HG03565 (cell line): ENCODE results near the gene TFB1M.
"Not testable (repeated sequence)": the region's sequence is repeated elsewhere in the genome, so short reads cannot be mapped to it uniquely, and the experiment has no call there.

ENCODE experiments used
- ATAC-seq: cut with Tn5 transposase; IDR thresholded peaks from one replicate; pipeline ENCODE4 v1.9.1; 2021; ENCODE audit warnings: mild to moderate bottlenecking, moderate library complexity; ENCODE audit not compliant: unreplicated experiment

TFB1M gene

GRCh38 chr6:155330133-155330734 lies 15.9 kb upstream of the TFB1M start:
- no peak for ATAC-seq

- no peak for ATAC-seq
Observed at GRCh38 chr6:155329460-155330132, 15.3 kb upstream of the TFB1M start.

DNA sequence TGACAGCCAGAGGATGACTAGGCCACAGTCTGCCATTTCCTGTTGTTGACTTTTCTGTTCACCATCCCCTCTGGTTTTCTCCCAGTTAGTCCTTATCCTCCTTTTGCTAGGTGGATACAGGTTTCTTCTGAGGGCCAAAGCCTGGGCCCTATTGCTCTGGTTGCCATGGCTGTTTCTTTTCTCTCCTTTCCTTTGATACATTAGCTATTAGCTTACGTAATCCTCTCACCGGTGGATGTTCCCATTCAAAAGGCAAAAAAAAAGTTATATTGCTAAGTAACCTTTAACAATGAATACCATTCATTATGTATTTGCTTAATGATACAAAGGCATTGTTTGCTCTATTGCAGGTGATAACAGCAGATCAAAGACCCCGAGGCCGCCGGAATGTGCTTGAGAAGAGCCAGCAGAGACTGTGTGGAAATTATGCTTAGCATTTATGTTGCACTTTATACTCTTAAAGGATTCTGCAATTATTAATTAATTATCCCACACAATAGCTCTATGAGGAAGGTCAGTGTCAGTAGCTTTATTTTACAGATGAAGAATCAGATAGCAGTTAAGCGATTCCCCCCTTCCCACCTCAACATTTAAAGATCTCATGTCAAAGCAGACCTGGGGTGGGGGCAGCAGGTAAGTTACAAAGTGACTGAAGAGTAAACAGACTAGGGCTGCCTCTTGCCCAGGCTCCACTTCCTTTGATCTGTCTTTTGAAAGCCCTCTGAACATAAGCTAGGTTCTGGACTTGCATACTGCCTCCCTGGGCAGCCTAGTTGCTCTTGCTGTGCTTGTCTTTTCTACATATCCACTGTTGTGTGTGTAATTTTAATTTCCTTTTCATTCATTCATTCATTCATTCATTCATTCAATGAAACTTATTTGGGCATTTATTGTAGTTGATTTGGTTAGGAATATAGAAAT lies 14.5 kb upstream of the TFB1M start:
- ATAC-seq: no peak

DNA sequence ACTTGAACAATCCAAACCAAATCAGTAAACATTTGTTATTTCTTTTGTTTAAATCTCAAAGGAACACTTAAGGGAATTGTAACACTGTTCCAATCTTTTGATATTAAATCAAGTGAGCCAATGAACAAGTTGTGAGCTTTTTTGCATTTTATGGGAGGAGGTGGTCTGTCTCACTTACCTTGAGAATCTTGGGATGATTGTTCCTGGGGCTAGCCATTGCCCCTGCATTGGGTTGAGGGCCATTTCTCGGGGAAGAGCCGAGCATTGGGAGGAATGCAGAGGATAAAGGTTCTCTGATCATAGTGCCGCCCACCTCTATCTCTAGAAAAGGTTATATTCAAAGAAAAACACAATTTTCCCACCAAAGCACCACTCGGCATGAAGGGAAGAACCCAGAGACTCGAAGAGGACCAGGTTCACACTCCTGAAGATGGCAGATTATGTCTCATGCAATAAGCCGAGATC lies 13.8 kb upstream of the TFB1M start:
- ATAC-seq: no peak

DNA sequence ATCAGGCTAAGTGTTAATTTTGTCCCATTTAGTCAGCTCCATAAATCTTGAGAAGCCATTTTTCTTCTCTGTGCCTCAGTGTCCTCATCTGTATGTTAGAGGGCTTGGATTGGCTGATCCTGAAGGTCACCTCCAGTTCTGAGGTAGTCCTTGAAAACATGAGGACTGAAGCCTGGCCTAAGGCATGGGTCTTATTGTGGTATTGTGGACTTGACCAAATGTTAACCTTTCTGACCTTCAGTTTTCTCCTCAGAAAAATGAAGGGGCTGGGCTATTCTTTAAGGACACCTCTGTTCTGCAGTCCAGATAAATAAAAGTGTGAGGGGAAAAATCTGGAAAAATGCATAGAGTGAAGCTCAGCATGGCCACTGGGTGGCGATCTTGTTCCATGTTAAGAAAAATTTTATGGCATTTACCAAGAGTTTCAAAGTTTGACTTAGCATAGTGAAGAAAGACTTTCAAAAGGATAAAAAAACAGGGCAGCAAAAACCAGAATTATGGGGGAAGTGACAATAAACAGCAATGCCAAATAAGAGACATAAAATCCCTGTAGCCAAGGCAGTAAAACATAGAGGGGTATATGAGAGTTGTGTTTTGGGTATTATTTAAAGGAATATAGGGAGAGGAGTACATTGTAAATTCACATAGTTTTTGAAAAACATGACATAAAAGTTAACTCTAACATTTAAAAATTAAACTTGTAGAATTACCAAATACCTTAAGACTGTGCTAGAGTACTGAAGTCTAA lies 13.2 kb upstream of the TFB1M start:
- ATAC-seq: peak; percentile 45

DNA sequence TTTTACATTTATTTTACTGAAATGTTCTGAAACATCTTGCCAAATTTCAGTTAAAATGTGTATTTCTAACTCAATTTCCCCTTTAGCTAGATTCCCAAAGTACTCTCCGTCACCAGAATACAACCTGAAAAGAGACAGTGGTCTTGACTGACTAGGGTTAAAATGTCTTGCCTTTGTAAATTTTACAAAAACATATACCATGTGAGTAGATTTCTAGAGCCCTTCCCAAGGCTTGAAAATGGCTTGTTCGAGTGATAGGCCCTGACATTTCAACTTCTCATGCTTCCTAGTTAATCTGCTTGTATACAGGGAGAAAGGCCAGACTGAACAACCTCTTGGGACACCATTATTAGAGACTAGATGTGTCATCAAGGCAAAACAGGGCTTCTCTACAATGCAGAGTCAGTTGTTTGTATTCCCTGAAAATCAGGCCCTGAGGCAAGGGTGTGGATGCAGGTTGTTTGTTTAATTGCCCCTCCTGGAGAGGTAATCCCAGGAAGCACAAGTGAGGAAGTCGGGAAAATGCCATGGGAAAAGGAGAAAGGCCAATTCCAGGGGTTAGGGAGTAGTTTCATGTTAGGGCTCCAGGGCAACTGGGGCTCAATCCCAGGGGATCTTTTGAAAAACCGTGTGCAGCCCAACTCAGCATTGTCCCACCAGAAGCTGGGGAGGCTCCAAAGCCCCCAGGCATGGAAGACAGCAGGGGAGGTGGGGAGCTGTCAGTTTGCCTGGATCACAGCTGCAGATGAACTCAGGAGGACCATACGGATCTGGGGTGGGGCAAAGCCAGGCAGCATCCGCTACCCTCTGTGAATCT lies 11.6 kb upstream of the TFB1M start:
- no peak for ATAC-seq

GRCh38 chr6:155324993-155325392 lies 10.7 kb upstream of the TFB1M start:
- ATAC-seq: no peak

GRCh38 chr6:155324172-155324571 lies 9.9 kb upstream of the TFB1M start:
- ATAC-seq: no peak

GRCh38 chr6:155319902-155320301 lies 5.6 kb upstream of the TFB1M start:
- peak; percentile 36 for ATAC-seq

- no peak for ATAC-seq
Observed at GRCh38 chr6:155317186-155317585, 2.9 kb upstream of the TFB1M start.

GRCh38 chr6:155316419-155316818 lies 2.1 kb upstream of the TFB1M start:
- no peak for ATAC-seq

- ATAC-seq: no peak
Observed at GRCh38 chr6:155315516-155315871, 1.2 kb upstream of the TFB1M start.

GRCh38 chr6:155314773-155315515 lies 660 bp upstream of the TFB1M start:
- ATAC-seq: peak; percentile 49

DNA sequence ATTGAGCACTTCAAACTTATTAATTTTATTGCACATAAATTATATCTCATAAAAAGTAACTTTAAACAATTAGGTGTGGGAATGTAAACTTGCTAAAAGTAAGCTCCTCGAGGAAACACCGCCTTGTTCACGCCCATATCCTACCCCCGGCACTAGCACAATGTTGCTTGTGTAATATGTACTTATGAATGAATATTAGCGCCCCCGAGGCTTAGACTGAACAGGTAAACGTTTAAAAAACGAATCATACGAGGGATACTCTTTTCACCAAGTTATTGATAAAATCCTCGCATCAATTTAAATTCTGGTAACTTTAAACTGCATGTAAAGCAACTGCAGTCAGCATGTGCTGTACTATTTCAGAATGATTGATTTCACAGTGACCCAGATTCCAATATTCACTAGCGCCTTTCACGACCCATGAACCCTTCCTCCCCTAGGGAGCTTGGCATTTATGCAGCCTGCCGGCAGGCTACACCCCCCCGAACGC lies 637 bp downstream of the TFB1M start:
- ATAC-seq: peak; percentile 6

DNA sequence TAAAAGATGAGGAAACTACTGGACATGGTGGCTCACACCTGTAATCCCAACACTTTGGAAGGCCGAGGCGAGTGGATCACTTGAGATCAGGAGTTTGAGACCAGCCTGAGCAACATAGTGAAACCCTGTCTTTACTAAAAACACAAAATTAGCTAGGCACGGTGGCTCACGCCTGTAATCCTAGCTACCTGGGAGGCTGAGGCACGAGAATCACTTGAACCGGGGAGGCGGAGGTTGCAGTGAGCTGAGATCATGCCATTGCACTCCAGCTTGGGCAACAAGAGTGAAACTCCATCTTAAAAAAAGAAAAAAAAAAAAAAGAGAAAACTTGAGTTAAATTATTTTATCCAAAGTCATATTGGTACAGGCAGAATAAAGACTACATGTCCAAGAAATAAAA lies 1.3 kb downstream of the TFB1M start:
- not testable (repeated sequence) for ATAC-seq

GRCh38 chr6:155311583-155311982 lies 2.7 kb downstream of the TFB1M start:
- ATAC-seq: no peak

- no peak for ATAC-seq
Observed at GRCh38 chr6:155311086-155311485, 3.2 kb downstream of the TFB1M start.

DNA sequence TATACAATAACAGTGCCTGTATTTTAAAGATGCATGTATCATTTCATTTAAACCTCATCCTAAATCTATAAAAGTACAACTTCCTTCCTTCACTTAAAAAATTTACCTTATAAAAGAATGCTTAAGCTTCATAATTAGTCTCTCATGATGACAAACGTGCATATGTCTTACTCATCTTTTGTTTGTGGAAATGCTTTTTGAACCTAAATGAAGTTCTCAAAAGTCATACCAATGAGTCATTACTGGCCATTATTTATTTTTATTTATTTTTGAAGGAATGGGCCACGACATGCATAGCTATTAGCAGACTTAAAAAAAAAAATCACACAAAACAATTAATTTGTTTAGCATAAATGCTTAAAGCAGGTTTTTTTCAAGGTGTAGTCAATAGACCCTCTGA lies 3.7 kb downstream of the TFB1M start:
- ATAC-seq: no peak

DNA sequence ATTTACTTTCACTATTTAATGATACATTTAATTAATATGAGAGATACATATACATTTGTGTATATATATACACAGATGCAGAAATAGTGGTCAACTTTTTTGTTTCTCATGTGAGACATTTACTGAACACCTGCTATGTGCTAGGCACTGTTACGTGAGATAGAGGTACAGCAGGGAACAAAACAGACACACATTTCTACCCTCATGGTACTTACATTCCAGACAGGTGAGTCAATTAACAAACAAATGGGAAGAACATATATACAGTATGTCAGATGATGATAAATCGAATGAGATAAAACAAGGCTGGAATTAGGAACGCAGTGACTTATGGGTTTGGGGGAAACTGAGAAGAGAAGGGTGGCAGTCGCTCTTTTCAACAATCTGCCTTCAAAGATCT lies 5.1 kb downstream of the TFB1M start:
- ATAC-seq: no peak
